ENCODE measurements around the gene WNT7A. TPM values are rescaled to one million over a fixed set of nuclear protein-coding genes. Genes with fewer than 3 reads are reported as not detected.

WNT7A gene
- total RNA-seq, 1 donor from 2014 or later, result 1.0 TPM

DNA sequence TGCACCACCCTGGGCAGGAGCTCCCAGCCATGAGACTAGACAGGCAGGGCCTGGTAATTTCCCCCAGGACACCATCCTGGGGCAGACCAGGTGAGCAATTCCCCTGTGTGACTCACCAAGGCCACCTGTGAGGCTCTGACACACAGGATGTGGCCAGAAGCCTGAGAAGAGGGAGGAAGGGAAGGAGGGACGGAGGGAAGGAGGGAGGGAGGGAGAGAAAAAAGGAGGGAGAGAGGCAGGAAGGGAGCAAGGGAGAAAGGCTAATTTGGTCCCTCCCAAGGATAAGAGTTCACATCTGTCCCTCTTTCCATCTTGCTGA is 25.9 kb downstream of the WNT7A start:
- H3K4me1 Mint-ChIP-seq, result peaks cover 14% of the 10 kb centered on the region
- DNase-seq (ENCODE audit: low spot score in 2 of 2, unreplicated experiment in 2 of 2), result no peak
- TF ChIP-seq, protein P1, sequence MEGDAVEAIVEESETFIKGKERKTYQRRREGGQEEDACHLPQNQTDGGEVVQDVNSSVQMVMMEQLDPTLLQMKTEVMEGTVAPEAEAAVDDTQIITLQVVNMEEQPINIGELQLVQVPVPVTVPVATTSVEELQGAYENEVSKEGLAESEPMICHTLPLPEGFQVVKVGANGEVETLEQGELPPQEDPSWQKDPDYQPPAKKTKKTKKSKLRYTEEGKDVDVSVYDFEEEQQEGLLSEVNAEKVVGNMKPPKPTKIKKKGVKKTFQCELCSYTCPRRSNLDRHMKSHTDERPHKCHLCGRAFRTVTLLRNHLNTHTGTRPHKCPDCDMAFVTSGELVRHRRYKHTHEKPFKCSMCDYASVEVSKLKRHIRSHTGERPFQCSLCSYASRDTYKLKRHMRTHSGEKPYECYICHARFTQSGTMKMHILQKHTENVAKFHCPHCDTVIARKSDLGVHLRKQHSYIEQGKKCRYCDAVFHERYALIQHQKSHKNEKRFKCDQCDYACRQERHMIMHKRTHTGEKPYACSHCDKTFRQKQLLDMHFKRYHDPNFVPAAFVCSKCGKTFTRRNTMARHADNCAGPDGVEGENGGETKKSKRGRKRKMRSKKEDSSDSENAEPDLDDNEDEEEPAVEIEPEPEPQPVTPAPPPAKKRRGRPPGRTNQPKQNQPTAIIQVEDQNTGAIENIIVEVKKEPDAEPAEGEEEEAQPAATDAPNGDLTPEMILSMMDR (IDR thresholded peaks at IDR 0.05; ENCODE audit: unreplicated experiment), result no peak
- no peaks in the 10 kb centered on the region for H3K36me3 Mint-ChIP-seq
- peaks cover 10% of the 10 kb centered on the region for H3K27me3 Mint-ChIP-seq (ENCODE audit: low read depth)
- H3K27ac Mint-ChIP-seq, result no peak overlapping the region
- H3K9me3 Mint-ChIP-seq, result no peaks in the 10 kb centered on the region
- no peak overlapping the region for H3K4me3 Mint-ChIP-seq

DNA sequence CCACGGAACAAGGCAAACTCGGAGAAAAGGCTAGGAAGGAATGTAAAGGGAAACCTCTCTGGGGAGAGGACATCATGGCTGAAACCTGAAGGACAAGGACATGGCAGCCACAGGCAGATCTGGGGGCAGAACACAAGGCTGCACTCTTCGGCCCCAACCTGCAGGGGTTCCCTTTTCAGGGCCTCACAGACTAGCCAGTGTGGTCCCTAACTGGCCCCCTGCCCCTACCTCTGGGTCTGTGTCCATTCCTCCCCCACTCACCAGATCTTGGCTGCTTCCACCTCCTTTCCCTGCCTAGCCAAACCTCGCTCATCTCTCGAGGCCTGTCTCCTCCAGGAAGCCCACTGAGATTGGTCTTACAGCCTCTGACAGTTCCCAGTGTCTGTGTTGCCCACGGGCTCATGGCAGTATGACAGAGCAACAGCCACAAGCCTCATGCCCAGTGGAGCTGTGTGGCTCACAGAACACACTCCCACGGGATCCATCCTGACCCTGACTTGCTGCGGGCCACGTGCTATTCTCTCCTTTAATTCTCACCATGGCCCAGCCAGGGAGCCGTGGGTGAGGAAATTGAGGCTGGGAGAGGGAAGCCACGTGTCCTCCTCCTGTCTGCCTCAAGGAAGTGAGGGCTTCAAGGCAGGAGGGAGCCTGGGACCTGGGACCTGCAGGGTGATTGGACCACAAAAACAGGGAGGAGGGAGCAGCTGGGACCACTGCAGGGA is 26.5 kb downstream of the WNT7A start:
- TF ChIP-seq, protein P1 (IDR thresholded peaks at IDR 0.05; ENCODE audit: unreplicated experiment), result no peak
- Mint-ChIP-seq H3K36me3 (no peaks in the 10 kb centered on the region), H3K27ac (no peak overlapping the region), H3K9me3 (peaks cover 3% of the 10 kb centered on the region), H3K4me3 (no peak overlapping the region), H3K27me3 (ENCODE audit: low read depth) (peaks cover 10% of the 10 kb centered on the region), H3K4me1 (peaks cover 14% of the 10 kb centered on the region)
- DNase-seq (ENCODE audit: low spot score in 2 of 2, unreplicated experiment in 2 of 2), result no peak

DNA sequence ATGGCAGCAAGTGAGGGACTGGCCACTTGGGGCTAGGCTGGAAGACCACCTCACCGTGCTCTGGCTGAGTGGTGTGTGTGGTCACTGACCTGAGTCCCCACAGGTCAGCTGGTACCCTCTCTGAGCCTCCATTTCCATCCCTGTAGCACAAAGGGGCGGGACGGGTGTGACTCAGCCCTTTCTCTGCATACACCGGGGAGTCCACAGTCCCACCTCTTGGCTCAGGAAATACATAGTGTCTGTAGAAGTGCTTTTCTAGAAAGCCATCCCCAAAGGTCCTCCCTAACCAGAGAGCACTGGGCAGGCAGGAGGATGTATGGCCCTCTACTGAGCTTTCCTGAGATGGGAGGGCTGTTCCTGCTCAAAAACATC is 27.2 kb downstream of the WNT7A start:
- DNase-seq (ENCODE audit: low spot score in 2 of 2, unreplicated experiment in 2 of 2), result no peak
- Mint-ChIP-seq H3K27ac (no peak overlapping the region), H3K27me3 (ENCODE audit: low read depth) (peaks cover 10% of the 10 kb centered on the region), H3K36me3 (no peaks in the 10 kb centered on the region), H3K4me1 (peaks cover 14% of the 10 kb centered on the region), H3K4me3 (no peak overlapping the region), H3K9me3 (peaks cover 3% of the 10 kb centered on the region)
- TF ChIP-seq, protein P1 (IDR thresholded peaks at IDR 0.05; ENCODE audit: unreplicated experiment), result no peak

DNA sequence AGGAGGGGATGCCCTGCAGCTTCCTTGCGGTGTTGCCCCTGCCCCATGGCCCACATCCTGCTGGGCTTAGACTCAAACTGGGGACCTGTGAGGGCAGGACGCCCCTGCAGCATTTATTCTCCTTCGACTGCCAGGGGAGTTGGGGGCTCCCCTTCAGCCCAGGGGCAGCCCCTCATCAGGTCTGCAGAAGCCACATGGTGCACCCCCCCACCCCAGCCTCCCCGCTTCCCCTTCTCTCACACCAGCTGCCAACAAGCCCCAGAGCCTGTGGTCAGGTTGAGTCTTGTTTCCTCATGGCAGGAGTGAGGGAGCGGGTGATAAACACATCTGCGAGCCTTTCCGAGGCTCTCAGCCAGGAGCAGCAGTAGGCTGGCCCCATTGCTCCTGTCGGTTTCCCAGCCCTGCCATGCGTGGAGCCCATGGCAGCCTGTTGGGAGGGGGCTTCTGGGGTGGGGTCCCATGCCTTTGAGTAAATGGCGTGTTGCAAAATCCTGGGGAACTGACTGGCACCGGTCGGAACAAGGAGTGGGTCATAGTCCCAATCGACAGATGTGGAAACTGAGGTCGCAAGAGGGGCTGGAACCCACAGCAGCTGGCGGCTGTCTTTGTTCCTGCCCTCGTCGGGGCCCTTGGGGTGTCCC is 27.8 kb downstream of the WNT7A start:
- Mint-ChIP-seq H3K36me3 (no peaks in the 10 kb centered on the region), H3K4me1 (peaks cover 14% of the 10 kb centered on the region), H3K9me3 (peaks cover 3% of the 10 kb centered on the region), H3K4me3 (no peak overlapping the region), H3K27ac (no peak overlapping the region), H3K27me3 (ENCODE audit: low read depth) (peaks cover 5% of the 10 kb centered on the region)
- DNase-seq (ENCODE audit: low spot score in 2 of 2, unreplicated experiment in 2 of 2), result no peak
- TF ChIP-seq, protein P1 (IDR thresholded peaks at IDR 0.05; ENCODE audit: unreplicated experiment), result no peak

DNA sequence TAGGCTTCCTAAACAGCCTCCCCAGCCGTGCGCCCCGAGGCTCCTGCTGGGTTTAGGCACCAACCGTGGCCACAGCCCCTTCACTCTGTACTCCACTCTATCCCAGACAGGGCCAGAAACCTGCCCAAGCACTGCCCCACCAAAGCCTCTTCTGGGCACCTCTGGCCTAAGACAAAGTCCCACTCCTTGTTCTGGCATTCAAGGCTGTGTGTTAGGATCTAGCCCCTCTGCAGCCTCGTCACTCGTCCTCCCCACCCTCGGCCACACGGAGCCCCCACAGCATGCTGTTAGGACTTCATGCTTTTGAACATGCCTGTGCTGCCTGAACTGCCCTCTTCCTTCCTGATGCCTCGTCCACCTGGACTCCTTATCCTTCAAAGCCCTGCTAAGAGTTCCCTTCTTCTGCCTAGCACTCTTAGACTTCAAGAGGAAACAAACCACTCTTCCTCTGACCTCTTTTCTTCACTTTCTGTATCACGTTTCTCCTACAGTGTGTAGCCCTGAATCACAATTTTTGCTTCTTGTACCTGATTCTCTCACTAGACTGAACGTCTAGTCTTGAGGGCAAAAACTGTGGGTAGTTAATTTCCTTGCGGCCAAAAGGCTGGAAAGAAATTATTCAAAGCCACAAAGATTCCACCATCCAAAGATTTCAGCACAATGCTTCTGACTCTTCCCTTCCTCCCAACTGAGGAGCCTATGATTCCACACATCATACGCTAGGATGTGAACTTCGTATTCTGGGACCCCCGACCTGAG is 28.6 kb downstream of the WNT7A start:
- DNase-seq (ENCODE audit: low spot score in 2 of 2, unreplicated experiment in 2 of 2), result no peak
- H3K4me1 Mint-ChIP-seq, result peaks cover 14% of the 10 kb centered on the region
- H3K27me3 Mint-ChIP-seq (ENCODE audit: low read depth), result no peaks in the 10 kb centered on the region
- peak overlapping the region; percentile 76 for H3K27ac Mint-ChIP-seq
- no peaks in the 10 kb centered on the region for H3K36me3 Mint-ChIP-seq
- H3K4me3 Mint-ChIP-seq, result no peak overlapping the region
- peaks cover 3% of the 10 kb centered on the region for H3K9me3 Mint-ChIP-seq
- TF ChIP-seq, protein P1 (IDR thresholded peaks at IDR 0.05; ENCODE audit: unreplicated experiment), result no peak

All from mesothelial cell of epicardium (in vitro differentiated cells).